Heart right ventricle (tissue), 16 donors: ENCODE results near the gene GPR137B. TPM values are rescaled to one million over a fixed set of nuclear protein-coding genes. Genes with fewer than 3 reads are reported as not detected.
A peak's percentile ranks its signal among the peaks of the same experiment; 100 is the strongest.
"Not testable (repeated sequence)": the region's sequence is repeated elsewhere in the genome, so short reads cannot be mapped to it uniquely, and the experiment has no call there.

Source experiments
- ATAC-seq, 8 donors: fragments of 200-7000 bp; cut with Tn5 transposase; one replicate each; pipeline ENCODE4 v1.9.1; 2020; ENCODE audit warnings: mild to moderate bottlenecking in 8 of 8, moderate library complexity in 8 of 8, moderate number of reproducible peaks in 1 of 8
- DNase-seq, 2 donors: peaks; one replicate each; pipeline ENCODE4 v3.0.0-alpha.2; 2020
- H3K27ac ChIP-seq, 10 donors: fragments of 200-600 bp; sonication (generic) in 2 of 10; one replicate each; pipeline versions ENCODE4 v1.5.0 to v1.8.0; 2020 to 2022; ENCODE audit warnings: mild to moderate bottlenecking in 3 of 10
- H3K27me3 ChIP-seq, 7 donors: fragments of 200-600 bp; one replicate each; pipeline ENCODE4 v1.8.0; 2021 to 2022; ENCODE audit warnings: mild to moderate bottlenecking in 2 of 7
- H3K36me3 ChIP-seq, 9 donors: fragments of 200-600 bp; sonication (generic) in 1 of 9; one replicate each; pipeline versions ENCODE4 v1.5.0 to v1.8.0; 2020 to 2022; ENCODE audit warnings: mild to moderate bottlenecking in 2 of 9
- H3K4me1 ChIP-seq, 9 donors: fragments of 200-600 bp; sonication (generic) in 1 of 9; one replicate each; pipeline versions ENCODE4 v1.5.0 to v1.8.0; 2020 to 2022; ENCODE audit warnings: mild to moderate bottlenecking in 4 of 9
- H3K4me3 ChIP-seq, 10 donors: fragments of 200-600 bp; sonication (generic) in 2 of 10; one replicate each; pipeline versions ENCODE4 v1.5.0 to v1.8.0; 2020 to 2022; ENCODE audit warnings: mild to moderate bottlenecking in 7 of 10, moderate library complexity in 2 of 10
- H3K9me3 ChIP-seq, 11 donors: fragments of 200-600 bp in 10 of 11; sonication (generic) in 2 of 11; one replicate each; pipeline versions ENCODE4 v1.5.0 to v1.8.0; 2013 to 2022; ENCODE audit warnings: mild to moderate bottlenecking in 2 of 11, control low read depth in 1 of 11, moderate library complexity in 1 of 11
- CTCF ChIP-seq, 9 donors: fragments of 200-600 bp; sonication (generic) in 2 of 9; IDR thresholded peaks; one replicate each; pipeline versions ENCODE4 v1.5.0 to v1.8.0; 2021 to 2022; ENCODE audit warnings: antibody characterized with exemption in 9 of 9, mild to moderate bottlenecking in 5 of 9, moderate library complexity in 1 of 9
- WGBS, 2 donors: extraction: QIAGEN DNeasy Blood & Tissue Kit; methylation state at CpG; one replicate each; pipeline ENCODE4 v1.1.7; 2013; ENCODE audit warnings: inconsistent platforms in 1 of 2; 5-methylcytosine and 5-hydroxymethylcytosine counted together
- intact Hi-C, 10 donors: fragments of 100-400 bp; cut with DNase I; formaldehyde crosslinking; loops; one replicate each; pipeline versions ENCODE4 v1.11.1 to v1.14.2; 2022
- polyA plus RNA-seq, 2 donors: library from polyadenylated mRNA; stranded (reverse); fragments of 200-250 nt; gene quantifications; one replicate each; pipeline ENCODE4 v1.2.3, GENCODE V29; 2013
- total RNA-seq, 10 donors: library from RNA; stranded (reverse); fragmentation: NEBNext Ultra II Directional in 3 of 10; extraction: Animal tissue kit (Norgen Biotek cat#: 25700) in 3 of 10; gene quantifications; one replicate each; pipeline versions ENCODE4 v1.2.1 to v1.2.4, GENCODE V29; 2021 to 2023
- donor health status: Arrhythmogenic right ventricular cardiomyopathy.
- donor health status: ischemic (EF 13 %, LVEDD 7.1; RV severe dilation, severe dysfunction).
- donor health status: healthy with polysubstance abuse.
- donor health status: DM: no; HTN: yes; CAD: no.
- donor health status: DM: no; HTN: no; CAD: no.
- donor health status: ischemic (EF 25% LVEDD 6.9; RV normal size, moderate dysfunction).
- donor health status: ischemic (EF 25% LVEDD 5.7; RV mildly dilated, moderate dysfunction).
- donor health status: healthy.
- donor health status: DM: yes; HTN: yes; CAD: no.
- donor health status: Ischemic cardiomyopathy.
- donor health status: ischemic (EF 35%, LVEDD 5.7; RV mildly dilated, moderate dysfunction).
- donor health status: nonischemic (EF 11% LVEDD 7.7; RV severe dilation, severe dysfunction).
- donor health status: DM: yes; HTN: yes; CAD: no.
- donor health status: PGD.
- donor health status: ischemic (EF 29% LVEDD 5.4; RV normal size, mild dysfunction).
- donor health status: nonischemic (EF 23%, LVEDD 6.1; RV moderate dilation, normal function).

GPR137B gene
- total and polyA plus RNA-seq, 12 donors = 10.6 to 51.4 (median 32.7) TPM

DNA sequence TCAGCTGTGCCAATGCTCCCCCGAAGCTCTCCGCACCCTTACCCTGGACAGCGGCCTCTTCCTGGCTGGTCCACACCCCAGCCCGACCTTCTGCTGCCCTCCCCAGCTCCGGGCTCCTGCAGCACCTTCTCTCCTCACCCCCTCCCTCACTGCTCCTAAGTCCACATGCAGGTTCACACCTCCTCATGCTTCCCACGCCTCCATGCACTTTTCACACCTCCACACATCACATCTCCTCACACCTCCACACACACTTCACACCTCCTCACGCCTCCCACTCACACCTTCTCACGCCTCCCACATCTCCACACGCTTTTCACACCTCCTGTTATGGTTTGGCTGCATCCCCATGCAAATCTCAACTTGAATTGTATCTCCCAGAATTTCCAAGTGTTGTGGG is 18.9 kb downstream of the GPR137B start:
- Histone ChIP-seq H3K4me1 (peaks cover 0 to 33% (median 8%) of the 10 kb centered on the region in 9 donors), H3K27me3 (no peaks in the 10 kb centered on the region), H3K27ac (no peak overlapping the region), H3K36me3 (no peaks in the 10 kb centered on the region), H3K9me3 (peaks cover 0 to 22% (median 8%) of the 10 kb centered on the region in 11 donors), H3K4me3 (no peak overlapping the region)
- intact Hi-C loops = no loop called here
- ATAC-seq = no peak
- no peak for TF ChIP-seq CTCF (IDR thresholded peaks at IDR 0.05)
- DNase-seq = no peak
- 87 to 88% methylated on average over 9 of the region's 9 CpGs for whole genome bisulfite sequencing, 2 donors

DNA sequence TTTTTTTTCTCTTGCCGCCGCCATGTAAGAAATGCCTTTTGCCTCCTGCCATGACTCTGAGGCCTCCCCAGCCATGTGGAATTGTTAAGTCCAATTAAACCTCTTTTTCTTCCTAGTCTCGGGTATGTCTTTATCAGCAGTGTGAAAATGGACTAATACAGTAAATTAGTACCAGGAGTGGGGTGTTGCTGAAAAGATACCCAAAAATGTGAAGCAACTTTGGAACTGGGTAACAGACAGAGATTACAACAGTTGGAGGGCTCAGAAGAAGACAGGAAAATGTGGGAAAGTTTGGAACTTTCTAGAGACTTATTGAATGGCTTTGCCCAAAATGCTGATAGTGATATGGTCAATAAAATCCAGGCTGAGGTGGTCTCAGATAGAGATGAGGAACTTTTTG is 19.4 kb downstream of the GPR137B start:
- H3K27me3 ChIP-seq, DNase-seq, H3K36me3 ChIP-seq, intact Hi-C loops, H3K27ac ChIP-seq, H3K4me3 ChIP-seq, ATAC-seq: not testable (repeated sequence)
- 94 to 98% methylated on average over 3 of the region's 3 CpGs for WGBS, 2 donors
- Histone ChIP-seq H3K9me3 (peaks cover 0 to 22% (median 8%) of the 10 kb centered on the region in 11 donors), H3K4me1 (peaks cover 0 to 28% (median 8%) of the 10 kb centered on the region in 9 donors)

DNA sequence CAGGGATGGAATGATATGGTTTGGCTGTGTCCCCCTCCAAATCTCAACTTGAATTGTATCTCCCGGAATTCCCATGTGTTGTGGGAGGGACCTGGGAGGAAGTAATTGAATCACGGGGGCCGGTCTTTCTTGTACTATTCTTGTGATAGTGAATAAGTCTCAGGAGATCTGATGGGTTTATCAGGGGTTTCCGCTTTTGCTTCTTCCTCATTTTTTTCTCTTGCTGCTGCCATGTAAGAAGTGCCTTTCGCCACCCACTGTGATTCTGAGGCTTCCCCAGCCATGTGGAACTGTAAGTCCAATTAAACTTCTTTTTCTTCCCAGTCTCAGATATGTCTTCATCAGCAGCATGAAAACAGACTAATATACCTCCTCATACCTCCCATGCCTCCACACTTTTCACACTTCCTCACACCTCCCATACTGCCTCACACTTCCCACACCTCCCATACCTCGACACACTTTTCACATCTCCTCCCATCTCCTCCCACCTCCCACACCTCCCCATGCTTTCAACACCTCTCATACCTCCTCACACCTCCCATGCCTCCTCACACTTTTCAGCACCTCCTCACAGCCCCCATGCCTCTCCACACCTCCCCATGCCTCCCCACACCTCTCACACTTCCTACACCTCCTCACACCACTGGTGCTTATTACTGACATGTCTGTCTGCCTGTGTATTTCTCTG is 21.3 kb downstream of the GPR137B start:
- H3K4me3 ChIP-seq = no peak overlapping the region
- H3K36me3 ChIP-seq = no peaks in the 10 kb centered on the region
- peak in 2 of 8 donors; percentile 11 to 37 for ATAC-seq
- H3K9me3 ChIP-seq = peaks cover 0 to 22% (median 8%) of the 10 kb centered on the region in 11 donors
- peaks cover 0 to 25% (median 8%) of the 10 kb centered on the region in 9 donors for H3K4me1 ChIP-seq
- 52 to 66% methylated on average over 6 of the region's 6 CpGs for WGBS, 2 donors
- peak overlapping the region in 1 of 10 donors; percentile 29 for H3K27ac ChIP-seq
- no peaks in the 10 kb centered on the region for H3K27me3 ChIP-seq
- TF ChIP-seq CTCF (IDR thresholded peaks at IDR 0.05) = no peak
- DNase-seq = no peak
- intact Hi-C loops = no loop called here

DNA sequence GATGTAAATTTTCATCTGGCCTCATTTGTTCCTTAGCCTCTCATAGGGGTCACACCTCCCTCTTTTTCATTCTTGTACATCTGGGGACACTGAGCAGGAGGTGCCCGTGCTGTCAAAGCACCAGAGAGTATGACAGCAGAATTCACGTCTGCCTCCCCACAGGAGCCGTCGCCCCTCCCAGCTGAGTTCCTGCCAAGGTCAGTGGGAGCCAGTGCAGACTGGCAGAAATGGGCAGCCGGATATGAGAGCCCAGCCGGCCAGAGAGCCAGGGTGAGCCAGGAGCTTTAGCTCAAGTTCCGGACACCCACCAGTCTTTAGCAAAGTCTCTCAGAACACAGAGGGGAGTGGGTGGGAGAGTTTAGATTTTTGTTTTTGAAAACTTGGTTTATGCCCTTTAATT is 21.9 kb downstream of the GPR137B start:
- 61 to 66% methylated on average over 7 of the region's 7 CpGs for WGBS, 2 donors
- H3K36me3 ChIP-seq = no peaks in the 10 kb centered on the region
- H3K9me3 ChIP-seq = peaks cover 0 to 22% (median 8%) of the 10 kb centered on the region in 11 donors
- no peak for TF ChIP-seq CTCF (IDR thresholded peaks at IDR 0.05)
- H3K4me1 ChIP-seq = peaks cover 0 to 32% (median 11%) of the 10 kb centered on the region in 9 donors
- peak overlapping the region in 1 of 10 donors; percentile 11 for H3K27ac ChIP-seq
- intact Hi-C loops = no loop called here
- peak in 6 of 8 donors; percentile 70 to 91 (median 76) for ATAC-seq
- no peaks in the 10 kb centered on the region for H3K27me3 ChIP-seq
- DNase-seq = peak in 1 of 2 donors; percentile 53
- no peak overlapping the region for H3K4me3 ChIP-seq
